ENCODE measurements around the gene PHKA2.

The PHKA2 gene, protein sequence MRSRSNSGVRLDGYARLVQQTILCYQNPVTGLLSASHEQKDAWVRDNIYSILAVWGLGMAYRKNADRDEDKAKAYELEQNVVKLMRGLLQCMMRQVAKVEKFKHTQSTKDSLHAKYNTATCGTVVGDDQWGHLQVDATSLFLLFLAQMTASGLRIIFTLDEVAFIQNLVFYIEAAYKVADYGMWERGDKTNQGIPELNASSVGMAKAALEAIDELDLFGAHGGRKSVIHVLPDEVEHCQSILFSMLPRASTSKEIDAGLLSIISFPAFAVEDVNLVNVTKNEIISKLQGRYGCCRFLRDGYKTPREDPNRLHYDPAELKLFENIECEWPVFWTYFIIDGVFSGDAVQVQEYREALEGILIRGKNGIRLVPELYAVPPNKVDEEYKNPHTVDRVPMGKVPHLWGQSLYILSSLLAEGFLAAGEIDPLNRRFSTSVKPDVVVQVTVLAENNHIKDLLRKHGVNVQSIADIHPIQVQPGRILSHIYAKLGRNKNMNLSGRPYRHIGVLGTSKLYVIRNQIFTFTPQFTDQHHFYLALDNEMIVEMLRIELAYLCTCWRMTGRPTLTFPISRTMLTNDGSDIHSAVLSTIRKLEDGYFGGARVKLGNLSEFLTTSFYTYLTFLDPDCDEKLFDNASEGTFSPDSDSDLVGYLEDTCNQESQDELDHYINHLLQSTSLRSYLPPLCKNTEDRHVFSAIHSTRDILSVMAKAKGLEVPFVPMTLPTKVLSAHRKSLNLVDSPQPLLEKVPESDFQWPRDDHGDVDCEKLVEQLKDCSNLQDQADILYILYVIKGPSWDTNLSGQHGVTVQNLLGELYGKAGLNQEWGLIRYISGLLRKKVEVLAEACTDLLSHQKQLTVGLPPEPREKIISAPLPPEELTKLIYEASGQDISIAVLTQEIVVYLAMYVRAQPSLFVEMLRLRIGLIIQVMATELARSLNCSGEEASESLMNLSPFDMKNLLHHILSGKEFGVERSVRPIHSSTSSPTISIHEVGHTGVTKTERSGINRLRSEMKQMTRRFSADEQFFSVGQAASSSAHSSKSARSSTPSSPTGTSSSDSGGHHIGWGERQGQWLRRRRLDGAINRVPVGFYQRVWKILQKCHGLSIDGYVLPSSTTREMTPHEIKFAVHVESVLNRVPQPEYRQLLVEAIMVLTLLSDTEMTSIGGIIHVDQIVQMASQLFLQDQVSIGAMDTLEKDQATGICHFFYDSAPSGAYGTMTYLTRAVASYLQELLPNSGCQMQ

DNA sequence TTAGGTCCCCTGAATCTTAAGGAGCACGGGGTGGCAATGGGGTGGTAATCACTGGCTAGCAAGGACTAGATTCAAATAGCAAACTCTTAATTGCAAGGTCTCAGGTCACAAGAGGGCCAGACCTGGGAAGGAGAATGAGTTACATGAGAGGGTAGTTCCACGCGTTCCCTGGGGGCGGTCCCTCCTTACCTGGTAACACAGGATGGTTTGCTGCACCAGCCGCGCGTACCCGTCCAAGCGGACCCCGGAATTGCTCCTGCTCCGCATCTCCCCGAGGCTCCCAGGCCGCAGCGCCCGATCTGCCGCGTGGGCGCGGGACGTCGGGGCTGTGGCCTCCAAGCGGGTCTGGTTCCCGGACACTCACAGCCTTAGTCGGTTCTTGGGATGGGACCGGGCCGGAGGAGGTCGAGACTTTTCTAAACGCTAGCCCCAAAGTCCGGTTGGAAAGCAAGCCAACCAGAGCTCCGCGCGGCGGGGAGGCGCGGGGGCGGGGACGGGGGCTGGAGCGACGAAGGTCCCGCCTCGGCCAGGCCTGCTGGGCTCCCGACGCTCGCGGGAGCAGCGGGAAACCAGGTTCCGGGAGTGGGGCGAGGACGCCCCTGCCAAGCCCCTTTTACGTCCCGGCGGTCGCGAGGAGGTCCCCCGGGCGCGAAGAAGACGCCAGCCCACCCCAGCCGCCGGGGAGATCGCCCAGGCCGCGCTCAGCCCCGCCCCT, at the start of gene PHKA2:
TSS of gene PHKA2 (minus strand) at position 449 of the 715 bp plus-strand sequence. CDS start at position 267, 182 bp downstream.
- peak within 1 kb of the TSS; percentile 91 for H3K4me3 ChIP-seq (ENCODE audit: low read depth, low read length)
- TF ChIP-seq, protein P1, sequence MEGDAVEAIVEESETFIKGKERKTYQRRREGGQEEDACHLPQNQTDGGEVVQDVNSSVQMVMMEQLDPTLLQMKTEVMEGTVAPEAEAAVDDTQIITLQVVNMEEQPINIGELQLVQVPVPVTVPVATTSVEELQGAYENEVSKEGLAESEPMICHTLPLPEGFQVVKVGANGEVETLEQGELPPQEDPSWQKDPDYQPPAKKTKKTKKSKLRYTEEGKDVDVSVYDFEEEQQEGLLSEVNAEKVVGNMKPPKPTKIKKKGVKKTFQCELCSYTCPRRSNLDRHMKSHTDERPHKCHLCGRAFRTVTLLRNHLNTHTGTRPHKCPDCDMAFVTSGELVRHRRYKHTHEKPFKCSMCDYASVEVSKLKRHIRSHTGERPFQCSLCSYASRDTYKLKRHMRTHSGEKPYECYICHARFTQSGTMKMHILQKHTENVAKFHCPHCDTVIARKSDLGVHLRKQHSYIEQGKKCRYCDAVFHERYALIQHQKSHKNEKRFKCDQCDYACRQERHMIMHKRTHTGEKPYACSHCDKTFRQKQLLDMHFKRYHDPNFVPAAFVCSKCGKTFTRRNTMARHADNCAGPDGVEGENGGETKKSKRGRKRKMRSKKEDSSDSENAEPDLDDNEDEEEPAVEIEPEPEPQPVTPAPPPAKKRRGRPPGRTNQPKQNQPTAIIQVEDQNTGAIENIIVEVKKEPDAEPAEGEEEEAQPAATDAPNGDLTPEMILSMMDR (IDR thresholded peaks at IDR 0.05; ENCODE audit: low read depth, low read length), result no peak
- no peak for TF ChIP-seq POLR2A (IDR thresholded peaks at IDR 0.05; ENCODE audit: extremely low read depth, insufficient read length)
- no peak for TF ChIP-seq MAX (IDR thresholded peaks at IDR 0.05; ENCODE audit: low read depth, low read length)
- TF ChIP-seq MYC (IDR thresholded peaks at IDR 0.05; ENCODE audit: low read depth, low read length), result no peak
- no peak for DNase-seq (ENCODE audit: low read depth)

DNA sequence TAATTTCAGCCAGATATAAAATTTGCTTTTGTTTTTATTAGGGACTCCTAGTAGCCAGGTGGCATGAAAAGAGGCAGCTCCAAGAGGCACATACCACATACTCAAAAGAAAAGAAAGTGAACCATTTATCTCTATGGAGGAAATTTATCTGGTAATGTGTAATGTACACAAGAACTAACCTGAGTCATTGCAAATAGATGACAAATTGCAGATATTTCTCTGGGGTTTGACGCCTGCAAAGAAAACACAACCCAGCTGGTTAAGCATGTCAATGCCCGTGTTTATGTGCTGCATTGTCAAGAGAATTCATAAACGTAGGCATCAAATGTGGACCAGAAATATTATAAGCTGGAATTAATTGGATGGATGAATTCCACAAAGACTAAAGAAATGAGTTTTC, 46.9 kb upstream of the PHKA2 start:
- TF ChIP-seq, protein P1 (IDR thresholded peaks at IDR 0.05; ENCODE audit: low read depth, low read length), result no peak
- no peak for TF ChIP-seq MAX (IDR thresholded peaks at IDR 0.05; ENCODE audit: low read depth, low read length)
- TF ChIP-seq POLR2A (IDR thresholded peaks at IDR 0.05; ENCODE audit: extremely low read depth, insufficient read length), result no peak
- TF ChIP-seq MYC (IDR thresholded peaks at IDR 0.05; ENCODE audit: low read depth, low read length), result no peak
- no peak for DNase-seq (ENCODE audit: low read depth)
- no peak overlapping the region for H3K4me3 ChIP-seq (ENCODE audit: low read depth, low read length)

GRCh38 chrX:19028560-19028959, 44.6 kb upstream of the PHKA2 start:
- H3K4me3 ChIP-seq (ENCODE audit: low read depth, low read length), result no peak overlapping the region
- no peak for DNase-seq (ENCODE audit: low read depth)
- no peak for TF ChIP-seq MAX (IDR thresholded peaks at IDR 0.05; ENCODE audit: low read depth, low read length)

DNA sequence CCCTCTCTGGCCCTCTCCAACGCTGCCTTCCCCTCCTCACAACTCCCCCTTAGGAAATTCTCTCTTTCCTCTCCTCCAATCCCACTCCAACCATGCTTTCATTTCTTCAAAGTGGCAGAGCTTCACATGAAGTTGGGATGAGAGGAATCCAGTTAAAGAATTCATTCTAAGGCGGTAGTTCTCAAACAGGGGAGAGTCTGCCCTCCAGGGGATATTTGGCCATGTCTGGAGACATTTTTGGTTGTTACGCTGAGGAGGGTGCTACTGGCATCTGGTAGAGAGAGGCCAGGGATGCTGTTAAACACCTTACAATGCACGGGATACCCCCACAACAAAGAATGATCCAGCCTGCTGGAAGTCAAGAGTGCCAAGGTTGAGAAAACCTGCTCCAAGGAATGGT, 40.5 kb upstream of the PHKA2 start:
- H3K4me3 ChIP-seq (ENCODE audit: low read depth, low read length), result no peak overlapping the region
- DNase-seq (ENCODE audit: low read depth), result no peak
- TF ChIP-seq, protein P1 (IDR thresholded peaks at IDR 0.05; ENCODE audit: low read depth, low read length), result no peak
- no peak for TF ChIP-seq POLR2A (IDR thresholded peaks at IDR 0.05; ENCODE audit: extremely low read depth, insufficient read length)
- TF ChIP-seq MAX (IDR thresholded peaks at IDR 0.05; ENCODE audit: low read depth, low read length), result no peak
- TF ChIP-seq MYC (IDR thresholded peaks at IDR 0.05; ENCODE audit: low read depth, low read length), result no peak

DNA sequence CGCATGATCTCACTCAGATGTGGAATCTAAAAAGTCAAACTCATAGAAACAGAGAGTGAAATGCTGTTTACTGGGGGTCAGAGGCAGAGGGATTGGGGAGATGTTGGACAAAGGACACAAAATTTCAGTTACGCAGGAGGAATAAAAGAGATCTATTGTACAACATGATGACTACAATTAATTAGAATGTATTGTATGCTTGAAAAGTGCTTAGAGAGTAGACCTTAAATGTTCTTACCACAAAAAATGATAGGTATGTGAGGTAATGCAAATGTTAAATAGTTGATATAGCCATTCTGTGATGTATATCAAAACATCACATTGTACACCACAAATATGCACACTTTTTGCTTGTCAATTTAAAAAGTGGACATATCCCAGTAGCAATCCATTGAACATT, 36.1 kb upstream of the PHKA2 start:
- TF ChIP-seq, protein P1 (IDR thresholded peaks at IDR 0.05; ENCODE audit: low read depth, low read length), result no peak
- no peak for TF ChIP-seq MAX (IDR thresholded peaks at IDR 0.05; ENCODE audit: low read depth, low read length)
- TF ChIP-seq POLR2A (IDR thresholded peaks at IDR 0.05; ENCODE audit: extremely low read depth, insufficient read length), result no peak

More for the DNA sequence above, 36.1 kb upstream of the PHKA2 start:
- H3K4me3 ChIP-seq (ENCODE audit: low read depth, low read length), result no peak overlapping the region
- no peak for DNase-seq (ENCODE audit: low read depth)

Measured in NB4 (cell line).